GM18861 (cell line): ENCODE data around the gene LRRC51.
"Not testable (repeated sequence)": the region's sequence is repeated elsewhere in the genome, so short reads cannot be mapped to it uniquely, and the experiment has no call there.

Experiments
- ATAC-seq: cut with Tn5 transposase; IDR thresholded peaks from one replicate; pipeline ENCODE4 v1.9.1; 2021; ENCODE audit not compliant: unreplicated experiment

Gene LRRC51

DNA sequence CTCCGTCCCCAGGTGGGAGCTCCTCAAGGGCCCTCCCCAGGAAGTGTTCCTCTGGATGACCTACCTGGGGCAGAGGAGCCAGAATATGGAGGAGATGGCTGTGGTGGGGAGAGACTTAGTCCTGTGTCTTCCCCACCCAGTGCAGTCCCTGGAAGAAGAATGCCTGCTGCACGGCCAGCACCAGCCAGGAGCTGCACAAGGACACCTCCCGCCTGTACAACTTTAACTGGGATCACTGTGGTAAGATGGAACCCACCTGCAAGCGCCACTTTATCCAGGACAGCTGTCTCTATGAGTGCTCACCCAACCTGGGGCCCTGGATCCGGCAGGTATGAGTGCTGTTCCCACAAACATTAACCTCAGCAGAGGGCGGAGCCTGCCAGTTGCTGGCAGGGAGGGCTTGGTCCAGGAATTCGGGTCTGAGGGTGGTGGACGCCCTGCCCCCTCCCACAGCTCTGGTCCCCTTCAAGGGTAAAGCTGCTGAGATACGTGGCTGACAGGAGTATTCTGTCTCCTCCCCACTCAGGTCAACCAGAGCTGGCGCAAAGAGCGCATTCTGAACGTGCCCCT lies 58.3 kb downstream of the LRRC51 start:
- ATAC-seq, result no peak

DNA sequence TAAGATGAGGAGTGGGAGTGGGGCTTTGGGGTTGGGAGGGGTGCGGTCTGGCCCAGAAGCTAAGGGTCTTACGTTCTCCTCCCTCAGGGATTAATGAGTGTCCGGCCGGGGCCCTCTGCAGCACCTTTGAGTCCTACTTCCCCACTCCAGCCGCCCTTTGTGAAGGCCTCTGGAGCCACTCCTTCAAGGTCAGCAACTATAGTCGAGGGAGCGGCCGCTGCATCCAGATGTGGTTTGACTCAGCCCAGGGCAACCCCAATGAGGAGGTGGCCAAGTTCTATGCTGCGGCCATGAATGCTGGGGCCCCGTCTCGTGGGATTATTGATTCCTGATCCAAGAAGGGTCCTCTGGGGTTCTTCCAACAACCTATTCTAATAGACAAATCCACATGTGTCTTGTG lies 58.9 kb downstream of the LRRC51 start:
- ATAC-seq, result no peak

DNA sequence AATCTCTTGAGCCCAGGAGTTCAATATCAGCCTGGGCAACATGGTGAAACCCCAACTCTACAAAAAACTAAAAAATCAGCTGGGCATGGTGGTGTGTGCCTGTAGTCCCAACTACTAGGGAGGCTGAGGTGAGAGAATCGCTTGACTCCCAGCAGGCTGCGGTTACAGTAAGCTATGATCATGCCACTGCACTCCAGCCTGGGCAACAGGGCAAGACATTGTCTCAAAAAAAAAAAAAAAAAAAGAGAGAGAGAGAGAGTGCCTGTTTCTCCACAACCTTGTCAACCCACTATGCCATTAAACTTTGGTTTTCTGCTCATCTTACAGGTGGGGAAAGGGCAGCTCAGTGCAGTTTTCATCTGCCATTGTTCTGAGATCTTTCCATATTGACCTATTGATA lies 60.0 kb downstream of the LRRC51 start:
- no peak for ATAC-seq

DNA sequence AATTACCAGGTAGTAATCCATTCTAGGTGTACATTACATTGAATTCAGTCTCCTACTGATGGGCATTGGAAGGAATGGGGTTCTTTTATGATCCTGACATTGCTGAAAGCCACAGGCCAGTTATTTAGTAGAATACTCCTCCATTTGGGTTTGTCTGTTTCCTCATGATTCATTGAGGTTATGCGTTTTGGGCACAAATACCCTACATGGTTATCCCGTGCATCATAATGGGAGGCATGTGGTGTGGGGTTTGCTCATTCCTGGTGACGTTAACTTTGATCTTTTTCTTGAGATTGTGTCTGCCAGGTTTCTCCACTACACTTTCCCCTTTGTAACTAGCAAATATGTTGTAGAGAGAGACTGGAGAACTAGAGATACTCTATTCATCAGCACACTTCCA lies 60.4 kb downstream of the LRRC51 start:
- no peak for ATAC-seq

DNA sequence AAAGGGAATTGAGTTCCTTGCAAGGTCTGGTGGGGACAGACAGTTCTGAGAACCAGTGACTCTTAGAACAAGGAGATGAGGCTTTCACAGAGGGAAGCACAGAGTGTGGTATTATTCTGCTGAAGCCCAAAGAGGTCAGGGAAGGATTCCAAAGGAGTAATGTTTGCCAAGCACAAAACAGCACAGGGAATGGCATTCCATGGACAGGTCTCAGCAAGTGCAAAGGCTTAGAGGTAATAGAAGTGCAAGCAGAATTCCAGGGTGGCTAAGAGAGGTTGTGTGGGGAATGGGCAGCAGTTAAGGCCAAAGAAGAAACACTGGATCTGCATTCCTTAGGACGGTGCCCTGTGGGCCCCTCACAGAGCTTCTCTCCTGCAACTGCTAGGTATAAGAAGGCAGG lies 61.4 kb downstream of the LRRC51 start:
- ATAC-seq, result not testable (repeated sequence)

DNA sequence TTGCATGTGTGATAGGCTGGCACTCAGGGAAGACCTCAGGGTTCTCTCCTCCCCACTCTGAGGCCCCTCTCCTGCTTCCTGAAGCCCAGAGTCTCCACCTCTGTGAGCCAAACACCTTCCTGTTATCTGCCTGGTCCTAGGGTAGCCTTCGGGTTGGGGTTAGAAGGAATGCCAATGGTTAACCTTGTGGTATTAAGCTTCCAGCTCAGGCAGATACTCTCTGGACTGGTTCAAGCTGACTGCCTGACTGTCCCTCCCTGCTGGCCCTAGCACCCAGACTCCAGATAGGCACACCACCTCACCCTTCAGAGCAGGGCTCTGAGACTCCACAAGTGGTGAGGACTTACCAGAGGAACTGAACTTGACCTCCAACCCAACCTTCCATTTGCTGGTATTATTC lies 61.9 kb downstream of the LRRC51 start:
- ATAC-seq, result not testable (repeated sequence)

DNA sequence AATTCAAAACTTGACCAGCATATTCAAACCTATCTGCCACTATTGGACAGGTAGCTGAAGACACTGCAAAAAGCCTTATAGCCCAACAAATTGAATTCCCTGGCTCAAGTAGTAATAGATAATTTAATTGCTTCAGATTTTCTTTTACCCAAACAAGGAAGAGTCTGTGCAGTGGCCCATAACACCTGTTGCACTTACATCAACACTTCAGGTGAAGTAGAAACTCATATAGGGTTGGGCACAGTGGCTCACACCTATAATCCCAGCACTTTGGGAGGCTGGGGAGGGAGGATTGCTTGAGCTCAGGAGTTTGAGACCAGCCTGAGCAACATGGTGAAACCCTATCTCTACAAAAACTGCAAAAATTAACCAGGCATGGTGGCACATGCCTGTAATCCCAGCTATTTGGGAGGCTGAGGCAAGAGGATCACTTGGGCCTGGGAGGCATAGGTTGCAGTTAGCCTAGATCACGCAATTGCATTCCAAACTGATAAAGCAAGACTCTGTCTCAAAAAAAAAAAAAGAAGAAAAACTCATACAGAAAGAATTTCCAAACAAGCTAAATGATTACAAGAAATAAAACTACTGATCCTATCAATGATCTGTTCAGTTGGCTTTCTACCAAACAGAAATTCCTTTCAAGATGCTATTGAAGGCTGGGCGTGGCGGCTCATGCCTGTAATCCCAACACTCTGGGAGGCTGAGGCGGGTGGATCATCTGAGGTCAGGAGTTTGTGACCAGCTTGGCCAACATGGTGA lies 64.3 kb downstream of the LRRC51 start:
- ATAC-seq, result no peak
